PC-3 (cell line): ENCODE results near the gene NAV2. TPM values are rescaled to one million over a fixed set of nuclear protein-coding genes. Genes with fewer than 3 reads are reported as not detected.

Experiments
- ATAC-seq: fragments of 200-7000 bp; cut with Tn5 transposase; 2 replicates; pipeline ENCODE4 v1.9.1; 2020; ENCODE audit warnings: mild to moderate bottlenecking, moderate library complexity
- BruUV-seq: library from RNA; stranded (reverse); fragments of 400-500 nt; replicated peaks from 2 replicates; lab custom pipeline; 2021; lab: Mats Ljungman, UMichigan
- CTCF ChIA-PET: fragments of 300-600 bp; sonication (Branson Sonifier 250); formaldehyde crosslinking; loops from one replicate; lab custom pipeline; 2022; ENCODE audit warnings: antibody characterized with exemption; lab: Charles Lee
- POLR2A ChIA-PET: fragments of 300-600 bp; sonication (Branson Sonifier 250); formaldehyde crosslinking; loops from one replicate; lab custom pipeline; 2022; ENCODE audit warnings: antibody characterized with exemption; ENCODE audit not compliant: unreplicated experiment; lab: Charles Lee
- DNase-seq: peaks from one replicate; pipeline ENCODE4 v3.0.0-alpha.2; 2015
- H2AFZ ChIP-seq: fragments of 300-600 bp; sonication (generic); 2 replicates; pipeline ENCODE4 v1.6.0; 2016; ENCODE audit warnings: antibody characterized with exemption, low read length
- H3F3A ChIP-seq: fragments of 300-600 bp; sonication (generic); one replicate; pipeline ENCODE4 v1.6.0; 2017; ENCODE audit warnings: antibody characterized with exemption, low read length, control low read depth, mild to moderate bottlenecking; ENCODE audit not compliant: unreplicated experiment
- H3K27ac ChIP-seq: fragments of 300-600 bp; sonication (generic); 2 replicates; pipeline ENCODE4 v1.5.1; 2016; ENCODE audit warnings: mild to moderate bottlenecking, low read length
- H3K27me3 ChIP-seq: fragments of 300-600 bp; sonication (generic); 2 replicates; pipeline ENCODE4 v1.6.1; 2016; ENCODE audit warnings: low read length, mixed read lengths
- H3K36me3 ChIP-seq: fragments of 300-600 bp; sonication (generic); 2 replicates; pipeline ENCODE4 v1.6.1; 2016; ENCODE audit warnings: low read depth, mixed run types, low read length, mixed read lengths
- H3K4me1 ChIP-seq: fragments of 300-600 bp; sonication (generic); 2 replicates; pipeline ENCODE4 v1.5.1; 2016; ENCODE audit warnings: low read length; ENCODE audit not compliant: insufficient read depth
- H3K4me2 ChIP-seq: fragments of 300-600 bp; sonication (generic); 2 replicates; pipeline ENCODE4 v1.6.0; 2016; ENCODE audit warnings: low read length
- H3K4me3 ChIP-seq: fragments of 300-600 bp; sonication (generic); 2 replicates; pipeline ENCODE4 v1.5.1; 2016; ENCODE audit warnings: mild to moderate bottlenecking, low read length, mixed read lengths
- H3K79me2 ChIP-seq: fragments of 300-600 bp; sonication (generic); 2 replicates; pipeline ENCODE4 v1.6.1; 2017; ENCODE audit warnings: low read length, mixed read lengths
- H3K9ac ChIP-seq: fragments of 300-600 bp; sonication (generic); 2 replicates; pipeline ENCODE4 v1.6.0; 2016; ENCODE audit warnings: mild to moderate bottlenecking, low read length
- H3K9me2 ChIP-seq: fragments of 300-600 bp; sonication (generic); replicated peaks from 2 replicates; pipeline ENCODE4 v1.6.1; 2016; ENCODE audit warnings: mixed run types, low read length, mixed read lengths
- H3K9me3 ChIP-seq: fragments of 300-600 bp; sonication (generic); 2 replicates; pipeline ENCODE4 v1.6.1; 2016; ENCODE audit warnings: low read length, mixed read lengths
- H4K20me1 ChIP-seq: fragments of 300-600 bp; sonication (generic); 2 replicates; pipeline ENCODE4 v1.6.1; 2016; ENCODE audit warnings: low read length, mixed read lengths
- EZH2 ChIP-seq: fragments of 300-600 bp; sonication (generic); IDR thresholded peaks from one replicate; pipeline ENCODE4 v1.6.1; 2017; ENCODE audit warnings: antibody characterized with exemption, mild to moderate bottlenecking, low read length; ENCODE audit not compliant: unreplicated experiment
- EZH2phosphoT487 ChIP-seq: fragments of 300-600 bp; sonication (generic); IDR thresholded peaks from 2 replicates; pipeline ENCODE4 v1.6.1; 2018; ENCODE audit warnings: mild to moderate bottlenecking, antibody characterized with exemption, low read length, borderline replicate concordance
- intact Hi-C: fragments of 100-400 bp; cut with micrococcal nuclease; formaldehyde crosslinking; loops from 2 replicates; pipeline ENCODE4 v1.9.0; 2023
- total RNA-seq: library from RNA; depleted of rRNA; stranded (reverse); fragments of >200 nt; gene quantifications from 2 replicates; pipeline ENCODE4 v1.2.3, GENCODE V29; 2014
- TF ChIP-seq, protein P1 (sequence below): fragments of 300-600 bp; sonication (generic); conservative IDR thresholded peaks from 2 replicates; pipeline ENCODE4 v1.5.1; 2017; ENCODE audit warnings: antibody characterized with exemption, low read depth, mild to moderate bottlenecking, low read length

The NAV2 gene
- total RNA-seq, 1 experiment from 2014 or later = 10.4 TPM

DNA sequence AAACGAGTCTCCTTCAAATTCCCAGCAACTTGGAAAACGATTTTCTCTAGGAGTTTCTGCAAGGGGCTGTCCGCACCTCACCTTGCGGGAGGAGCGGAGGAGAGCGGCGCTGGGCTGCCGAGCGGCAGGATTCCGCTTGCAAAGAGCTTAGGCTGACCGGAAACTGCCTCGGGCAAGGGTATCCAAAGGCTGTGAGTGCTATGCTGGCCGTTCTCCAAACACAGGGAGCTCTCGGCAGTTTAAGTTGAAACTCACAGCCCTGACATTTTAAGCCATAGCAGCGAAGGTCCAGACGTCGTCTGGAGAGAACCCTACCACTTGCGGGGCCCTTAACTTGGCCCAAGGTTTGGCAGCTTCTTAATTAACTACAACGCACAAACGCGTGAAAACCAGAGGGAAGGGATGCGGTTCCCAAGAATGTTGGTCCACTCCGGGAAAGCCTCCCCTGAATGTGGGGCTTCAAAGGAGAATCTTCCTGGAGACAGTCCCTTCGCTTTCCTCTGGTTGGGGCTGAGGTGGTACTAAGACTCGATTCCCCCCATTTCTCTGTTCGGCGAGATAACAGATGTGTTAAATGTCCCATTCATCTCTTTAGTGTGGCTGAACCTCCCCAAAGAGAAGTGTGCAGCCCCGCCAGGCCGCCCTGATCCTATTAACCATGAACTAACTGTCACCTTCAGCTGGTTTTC is 448.7 kb downstream of the NAV2 start:
- ATAC-seq = no peak
- no peak overlapping the region for H3K4me2 ChIP-seq
- CTCF ChIA-PET = no interaction called here

DNA sequence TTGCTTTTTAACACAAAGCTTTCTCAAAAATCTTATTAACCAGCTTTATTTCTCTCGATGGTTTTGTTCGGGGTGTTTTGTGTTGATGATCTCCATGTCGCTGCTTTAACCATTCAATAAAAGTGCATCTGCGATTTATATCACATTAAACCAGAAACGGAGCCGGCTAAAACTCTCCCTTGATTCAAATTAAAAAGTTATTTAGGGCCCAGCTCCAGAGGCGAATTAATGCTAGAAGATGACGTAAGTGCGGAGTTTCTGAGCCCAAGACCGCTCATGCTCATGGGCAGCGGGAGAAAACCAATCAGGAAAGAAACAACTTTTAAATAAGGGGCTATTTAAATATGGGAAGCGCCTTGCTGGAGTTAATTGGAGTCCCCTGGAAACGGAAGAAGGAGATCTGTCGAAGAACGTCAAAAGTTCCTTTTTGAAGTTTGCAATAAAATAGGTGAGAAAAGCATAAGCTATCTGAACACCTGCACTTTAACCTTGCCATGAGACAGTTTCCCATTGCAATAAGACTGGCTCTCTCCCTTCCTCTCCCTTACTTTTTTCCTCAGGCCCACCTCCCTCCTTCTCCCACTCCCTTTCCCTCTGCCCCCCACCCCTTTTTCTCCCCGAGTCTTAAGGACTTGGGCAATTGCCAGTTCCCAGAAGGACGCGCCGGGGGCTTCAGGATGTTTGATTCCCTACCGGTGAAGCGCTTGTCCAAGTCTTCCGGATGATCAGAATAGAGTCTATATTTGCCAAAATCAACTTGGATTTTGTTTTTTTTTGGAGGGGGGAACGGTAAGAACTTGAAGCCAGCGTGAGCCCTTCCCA is 449.5 kb downstream of the NAV2 start:
- no peak overlapping the region for H3K9ac ChIP-seq
- ATAC-seq = no peak
- BruUV-seq = no TSS peak
- H3K36me3 ChIP-seq = no peaks in the 10 kb centered on the region
- no peak overlapping the region for H3K4me3 ChIP-seq
- ChIA-PET CTCF (no interaction called here), POLR2A (no interaction called here)
- H3K9me2 ChIP-seq = no peaks in the 10 kb centered on the region
- peaks cover 81% of the 10 kb centered on the region for H3K27me3 ChIP-seq
- H3K4me2 ChIP-seq = no peak overlapping the region
- H3K9me3 ChIP-seq = no peaks in the 10 kb centered on the region
- no peak overlapping the region for H2AFZ ChIP-seq
- H3K27ac ChIP-seq = no peak overlapping the region
- intact Hi-C loops = no loop called here
- no peaks in the 10 kb centered on the region for H3K4me1 ChIP-seq
- no peaks in the 10 kb centered on the region for H4K20me1 ChIP-seq
- DNase-seq = no peak
- no peaks in the 10 kb centered on the region for H3K79me2 ChIP-seq
- H3F3A ChIP-seq = no peaks in the 10 kb centered on the region
- TF ChIP-seq EZH2 = no peak
- TF ChIP-seq EZH2phosphoT487 = no peak
- TF ChIP-seq, protein P1, sequence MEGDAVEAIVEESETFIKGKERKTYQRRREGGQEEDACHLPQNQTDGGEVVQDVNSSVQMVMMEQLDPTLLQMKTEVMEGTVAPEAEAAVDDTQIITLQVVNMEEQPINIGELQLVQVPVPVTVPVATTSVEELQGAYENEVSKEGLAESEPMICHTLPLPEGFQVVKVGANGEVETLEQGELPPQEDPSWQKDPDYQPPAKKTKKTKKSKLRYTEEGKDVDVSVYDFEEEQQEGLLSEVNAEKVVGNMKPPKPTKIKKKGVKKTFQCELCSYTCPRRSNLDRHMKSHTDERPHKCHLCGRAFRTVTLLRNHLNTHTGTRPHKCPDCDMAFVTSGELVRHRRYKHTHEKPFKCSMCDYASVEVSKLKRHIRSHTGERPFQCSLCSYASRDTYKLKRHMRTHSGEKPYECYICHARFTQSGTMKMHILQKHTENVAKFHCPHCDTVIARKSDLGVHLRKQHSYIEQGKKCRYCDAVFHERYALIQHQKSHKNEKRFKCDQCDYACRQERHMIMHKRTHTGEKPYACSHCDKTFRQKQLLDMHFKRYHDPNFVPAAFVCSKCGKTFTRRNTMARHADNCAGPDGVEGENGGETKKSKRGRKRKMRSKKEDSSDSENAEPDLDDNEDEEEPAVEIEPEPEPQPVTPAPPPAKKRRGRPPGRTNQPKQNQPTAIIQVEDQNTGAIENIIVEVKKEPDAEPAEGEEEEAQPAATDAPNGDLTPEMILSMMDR = no peak

More for the DNA sequence above, 448.7 kb downstream of the NAV2 start:
- no peaks in the 10 kb centered on the region for H4K20me1 ChIP-seq
- H3K27ac ChIP-seq = no peak overlapping the region
- no TSS peak for BruUV-seq
- no peaks in the 10 kb centered on the region for H3K36me3 ChIP-seq
- no peak overlapping the region for H2AFZ ChIP-seq
- H3K4me3 ChIP-seq = no peak overlapping the region
- no peaks in the 10 kb centered on the region for H3K79me2 ChIP-seq
- no peak overlapping the region for H3K9ac ChIP-seq
- H3K4me1 ChIP-seq = no peaks in the 10 kb centered on the region
- POLR2A ChIA-PET = no interaction called here
- intact Hi-C loops = no loop called here
- H3K9me2 ChIP-seq = no peaks in the 10 kb centered on the region
- peaks cover 80% of the 10 kb centered on the region for H3K27me3 ChIP-seq
- DNase-seq = no peak
- TF ChIP-seq, protein P1 = no peak
- TF ChIP-seq EZH2phosphoT487 (no peak), EZH2 (no peak)
- H3F3A ChIP-seq = no peaks in the 10 kb centered on the region
- no peaks in the 10 kb centered on the region for H3K9me3 ChIP-seq
